ENCODE measurements around the gene CYP8B1. TPM values are rescaled to one million over a fixed set of nuclear protein-coding genes. Genes with fewer than 3 reads are reported as not detected.
A peak's percentile ranks its signal among the peaks of the same experiment; 100 is the strongest.

Gene CYP8B1
- total and polyA plus RNA-seq, 2 of the 8 experiments (the other 6 are each of a cell fraction or from before 2014, with no cell fraction given), result not detected

DNA sequence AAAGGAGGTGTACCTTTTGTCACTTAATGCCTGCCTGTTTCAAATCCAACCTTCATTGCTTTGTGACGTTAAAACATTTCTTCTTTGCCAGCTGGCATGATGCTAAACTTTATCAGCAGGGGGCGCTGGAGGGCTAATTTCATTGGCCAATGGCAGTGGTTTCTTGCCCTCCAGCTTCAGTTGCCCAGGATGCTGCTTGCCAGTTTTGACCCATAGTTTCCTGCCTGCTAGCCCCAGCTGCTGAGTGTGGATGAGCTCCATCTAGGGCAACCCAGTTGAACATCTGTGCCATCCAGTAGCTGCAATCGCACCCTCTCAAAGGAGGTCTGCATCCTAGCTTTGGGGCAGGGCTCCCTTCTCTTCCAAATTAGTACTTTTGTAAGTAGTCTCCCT, 44.4 kb downstream of the CYP8B1 start (continued):
- no peak for TF ChIP-seq CTBP2 (IDR thresholded peaks at IDR 0.05; ENCODE audit: borderline replicate concordance, insufficient read depth, insufficient read length, low read length)
- no peak for TF ChIP-seq ZNF274 (IDR thresholded peaks at IDR 0.05; ENCODE audit: borderline replicate concordance, extremely low read depth, low read length)
- no peak for TF ChIP-seq HDAC6 (IDR thresholded peaks at IDR 0.05; ENCODE audit: low read depth, low read length)
- TF ChIP-seq SUZ12 (IDR thresholded peaks at IDR 0.05; ENCODE audit: low read length), result no peak
- no peak for TF ChIP-seq KDM5A (IDR thresholded peaks at IDR 0.05; ENCODE audit: low read length)
- TF ChIP-seq, protein P1, sequence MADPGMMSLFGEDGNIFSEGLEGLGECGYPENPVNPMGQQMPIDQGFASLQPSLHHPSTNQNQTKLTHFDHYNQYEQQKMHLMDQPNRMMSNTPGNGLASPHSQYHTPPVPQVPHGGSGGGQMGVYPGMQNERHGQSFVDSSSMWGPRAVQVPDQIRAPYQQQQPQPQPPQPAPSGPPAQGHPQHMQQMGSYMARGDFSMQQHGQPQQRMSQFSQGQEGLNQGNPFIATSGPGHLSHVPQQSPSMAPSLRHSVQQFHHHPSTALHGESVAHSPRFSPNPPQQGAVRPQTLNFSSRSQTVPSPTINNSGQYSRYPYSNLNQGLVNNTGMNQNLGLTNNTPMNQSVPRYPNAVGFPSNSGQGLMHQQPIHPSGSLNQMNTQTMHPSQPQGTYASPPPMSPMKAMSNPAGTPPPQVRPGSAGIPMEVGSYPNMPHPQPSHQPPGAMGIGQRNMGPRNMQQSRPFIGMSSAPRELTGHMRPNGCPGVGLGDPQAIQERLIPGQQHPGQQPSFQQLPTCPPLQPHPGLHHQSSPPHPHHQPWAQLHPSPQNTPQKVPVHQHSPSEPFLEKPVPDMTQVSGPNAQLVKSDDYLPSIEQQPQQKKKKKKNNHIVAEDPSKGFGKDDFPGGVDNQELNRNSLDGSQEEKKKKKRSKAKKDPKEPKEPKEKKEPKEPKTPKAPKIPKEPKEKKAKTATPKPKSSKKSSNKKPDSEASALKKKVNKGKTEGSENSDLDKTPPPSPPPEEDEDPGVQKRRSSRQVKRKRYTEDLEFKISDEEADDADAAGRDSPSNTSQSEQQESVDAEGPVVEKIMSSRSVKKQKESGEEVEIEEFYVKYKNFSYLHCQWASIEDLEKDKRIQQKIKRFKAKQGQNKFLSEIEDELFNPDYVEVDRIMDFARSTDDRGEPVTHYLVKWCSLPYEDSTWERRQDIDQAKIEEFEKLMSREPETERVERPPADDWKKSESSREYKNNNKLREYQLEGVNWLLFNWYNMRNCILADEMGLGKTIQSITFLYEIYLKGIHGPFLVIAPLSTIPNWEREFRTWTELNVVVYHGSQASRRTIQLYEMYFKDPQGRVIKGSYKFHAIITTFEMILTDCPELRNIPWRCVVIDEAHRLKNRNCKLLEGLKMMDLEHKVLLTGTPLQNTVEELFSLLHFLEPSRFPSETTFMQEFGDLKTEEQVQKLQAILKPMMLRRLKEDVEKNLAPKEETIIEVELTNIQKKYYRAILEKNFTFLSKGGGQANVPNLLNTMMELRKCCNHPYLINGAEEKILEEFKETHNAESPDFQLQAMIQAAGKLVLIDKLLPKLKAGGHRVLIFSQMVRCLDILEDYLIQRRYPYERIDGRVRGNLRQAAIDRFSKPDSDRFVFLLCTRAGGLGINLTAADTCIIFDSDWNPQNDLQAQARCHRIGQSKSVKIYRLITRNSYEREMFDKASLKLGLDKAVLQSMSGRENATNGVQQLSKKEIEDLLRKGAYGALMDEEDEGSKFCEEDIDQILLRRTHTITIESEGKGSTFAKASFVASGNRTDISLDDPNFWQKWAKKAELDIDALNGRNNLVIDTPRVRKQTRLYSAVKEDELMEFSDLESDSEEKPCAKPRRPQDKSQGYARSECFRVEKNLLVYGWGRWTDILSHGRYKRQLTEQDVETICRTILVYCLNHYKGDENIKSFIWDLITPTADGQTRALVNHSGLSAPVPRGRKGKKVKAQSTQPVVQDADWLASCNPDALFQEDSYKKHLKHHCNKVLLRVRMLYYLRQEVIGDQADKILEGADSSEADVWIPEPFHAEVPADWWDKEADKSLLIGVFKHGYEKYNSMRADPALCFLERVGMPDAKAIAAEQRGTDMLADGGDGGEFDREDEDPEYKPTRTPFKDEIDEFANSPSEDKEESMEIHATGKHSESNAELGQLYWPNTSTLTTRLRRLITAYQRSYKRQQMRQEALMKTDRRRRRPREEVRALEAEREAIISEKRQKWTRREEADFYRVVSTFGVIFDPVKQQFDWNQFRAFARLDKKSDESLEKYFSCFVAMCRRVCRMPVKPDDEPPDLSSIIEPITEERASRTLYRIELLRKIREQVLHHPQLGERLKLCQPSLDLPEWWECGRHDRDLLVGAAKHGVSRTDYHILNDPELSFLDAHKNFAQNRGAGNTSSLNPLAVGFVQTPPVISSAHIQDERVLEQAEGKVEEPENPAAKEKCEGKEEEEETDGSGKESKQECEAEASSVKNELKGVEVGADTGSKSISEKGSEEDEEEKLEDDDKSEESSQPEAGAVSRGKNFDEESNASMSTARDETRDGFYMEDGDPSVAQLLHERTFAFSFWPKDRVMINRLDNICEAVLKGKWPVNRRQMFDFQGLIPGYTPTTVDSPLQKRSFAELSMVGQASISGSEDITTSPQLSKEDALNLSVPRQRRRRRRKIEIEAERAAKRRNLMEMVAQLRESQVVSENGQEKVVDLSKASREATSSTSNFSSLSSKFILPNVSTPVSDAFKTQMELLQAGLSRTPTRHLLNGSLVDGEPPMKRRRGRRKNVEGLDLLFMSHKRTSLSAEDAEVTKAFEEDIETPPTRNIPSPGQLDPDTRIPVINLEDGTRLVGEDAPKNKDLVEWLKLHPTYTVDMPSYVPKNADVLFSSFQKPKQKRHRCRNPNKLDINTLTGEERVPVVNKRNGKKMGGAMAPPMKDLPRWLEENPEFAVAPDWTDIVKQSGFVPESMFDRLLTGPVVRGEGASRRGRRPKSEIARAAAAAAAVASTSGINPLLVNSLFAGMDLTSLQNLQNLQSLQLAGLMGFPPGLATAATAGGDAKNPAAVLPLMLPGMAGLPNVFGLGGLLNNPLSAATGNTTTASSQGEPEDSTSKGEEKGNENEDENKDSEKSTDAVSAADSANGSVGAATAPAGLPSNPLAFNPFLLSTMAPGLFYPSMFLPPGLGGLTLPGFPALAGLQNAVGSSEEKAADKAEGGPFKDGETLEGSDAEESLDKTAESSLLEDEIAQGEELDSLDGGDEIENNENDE (IDR thresholded peaks at IDR 0.05; ENCODE audit: insufficient replicate concordance, low read length), result no peak
- TF ChIP-seq RXRA (IDR thresholded peaks at IDR 0.05; ENCODE audit: insufficient read depth, low read depth, low read length), result no peak
- TF ChIP-seq, protein P2, sequence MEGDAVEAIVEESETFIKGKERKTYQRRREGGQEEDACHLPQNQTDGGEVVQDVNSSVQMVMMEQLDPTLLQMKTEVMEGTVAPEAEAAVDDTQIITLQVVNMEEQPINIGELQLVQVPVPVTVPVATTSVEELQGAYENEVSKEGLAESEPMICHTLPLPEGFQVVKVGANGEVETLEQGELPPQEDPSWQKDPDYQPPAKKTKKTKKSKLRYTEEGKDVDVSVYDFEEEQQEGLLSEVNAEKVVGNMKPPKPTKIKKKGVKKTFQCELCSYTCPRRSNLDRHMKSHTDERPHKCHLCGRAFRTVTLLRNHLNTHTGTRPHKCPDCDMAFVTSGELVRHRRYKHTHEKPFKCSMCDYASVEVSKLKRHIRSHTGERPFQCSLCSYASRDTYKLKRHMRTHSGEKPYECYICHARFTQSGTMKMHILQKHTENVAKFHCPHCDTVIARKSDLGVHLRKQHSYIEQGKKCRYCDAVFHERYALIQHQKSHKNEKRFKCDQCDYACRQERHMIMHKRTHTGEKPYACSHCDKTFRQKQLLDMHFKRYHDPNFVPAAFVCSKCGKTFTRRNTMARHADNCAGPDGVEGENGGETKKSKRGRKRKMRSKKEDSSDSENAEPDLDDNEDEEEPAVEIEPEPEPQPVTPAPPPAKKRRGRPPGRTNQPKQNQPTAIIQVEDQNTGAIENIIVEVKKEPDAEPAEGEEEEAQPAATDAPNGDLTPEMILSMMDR (IDR thresholded peaks at IDR 0.05; ENCODE audit: control extremely low read depth in 1 of 3, insufficient read depth in 1 of 3, low read depth in 1 of 3, low read length in 3 of 3), result peak; percentile 57 to 87 (median 86)
- TF ChIP-seq BRCA1 (IDR thresholded peaks at IDR 0.05; ENCODE audit: low read depth, low read length), result no peak

Data from H1 (cell line).